H1 (cell line): ENCODE measurements around the gene SLC27A5. TPM values are rescaled to one million over a fixed set of nuclear protein-coding genes. Genes with fewer than 3 reads are reported as not detected.

ENCODE experiments used
- CTCF ChIA-PET: fragments of 300-600 bp; sonication (Branson Sonifier 250); formaldehyde crosslinking; loops from one replicate; lab custom pipeline; 2021; ENCODE audit not compliant: partially characterized antibody; lab: Charles Lee
- POLR2A ChIA-PET: fragments of 300-600 bp; sonication (Branson Sonifier 250); formaldehyde crosslinking; loops from one replicate; lab custom pipeline; 2021; ENCODE audit warnings: inconsistent platforms; ENCODE audit not compliant: partially characterized antibody; lab: Charles Lee
- DNase-seq, 2 experiments: peaks; one replicate each; pipeline versions ENCODE4 v3.0.0 to v3.0.0-alpha.2; 2010 to 2022; ENCODE audit warnings: low spot score in 2 of 2, low read depth in 1 of 2, mixed read lengths in 1 of 2
- FAIRE-seq: peaks from 2 replicates; lab custom pipeline; 2011; peaks lifted over from hg19 to GRCh38; lab: Jason Lieb, UNC
- H2AFZ ChIP-seq: 2 replicates; pipeline ENCODE4 v1.8.1; 2012; ENCODE audit warnings: low read length, inconsistent platforms
- H2AK5ac ChIP-seq: 2 replicates; pipeline ENCODE4 v1.6.1; 2013; ENCODE audit warnings: low read depth, low read length
- H2BK120ac ChIP-seq: replicated peaks from 2 replicates; pipeline ENCODE3; 2013; ENCODE audit warnings: low read depth, low read length, inconsistent platforms
- H2BK12ac ChIP-seq: 2 replicates; pipeline ENCODE4 v1.6.1; 2013; ENCODE audit warnings: low read depth, low read length
- H2BK15ac ChIP-seq: 2 replicates; pipeline ENCODE4 v1.6.1; 2013; ENCODE audit warnings: low read length
- H2BK20ac ChIP-seq: 2 replicates; pipeline ENCODE4 v1.6.1; 2013; ENCODE audit warnings: low read length
- H2BK5ac ChIP-seq: 2 replicates; pipeline ENCODE4 v1.6.1; 2013; ENCODE audit warnings: low read depth, low read length
- H3K14ac ChIP-seq: 2 replicates; pipeline ENCODE4 v1.6.1; 2013; ENCODE audit warnings: inconsistent platforms; ENCODE audit not compliant: insufficient read length
- H3K18ac ChIP-seq: 2 replicates; pipeline ENCODE4 v1.6.1; 2013; ENCODE audit warnings: low read length; ENCODE audit errors: extremely low read depth
- H3K23ac ChIP-seq: 2 replicates; pipeline ENCODE4 v1.6.1; 2013; ENCODE audit warnings: inconsistent platforms; ENCODE audit not compliant: insufficient read length
- H3K23me2 ChIP-seq: 2 replicates; pipeline ENCODE4 v1.6.1; 2013; ENCODE audit warnings: low read depth, low read length
- H3K27ac ChIP-seq: 2 replicates; pipeline ENCODE4 v1.6.1; 2011; ENCODE audit warnings: low read depth, low read length, inconsistent platforms
- H3K27me3 ChIP-seq, 4 experiments: replicated peaks in 1 of 4; 1 replicate in 1 of 4; 2 replicates in 3 of 4; pipeline versions ENCODE4 v1.6.1 to v1.8.1; 2011 to 2013; ENCODE audit warnings: low read length in 3 of 4, mild to moderate bottlenecking in 3 of 4, inconsistent platforms in 2 of 4, mixed read lengths in 2 of 4, moderate library complexity in 1 of 4; ENCODE audit not compliant: control insufficient read depth in 3 of 4, insufficient read depth in 3 of 4; ENCODE audit errors: extremely low read depth in 1 of 4
- H3K36me3 ChIP-seq, 4 experiments: 2 replicates each; pipeline versions ENCODE4 v1.6.1 to v1.8.1; 2011 to 2013; ENCODE audit warnings: mild to moderate bottlenecking in 4 of 4, low read length in 3 of 4, moderate library complexity in 2 of 4, control low read depth in 1 of 4, inconsistent platforms in 1 of 4; ENCODE audit not compliant: insufficient read depth in 4 of 4, control insufficient read depth in 2 of 4
- H3K4ac ChIP-seq: replicated peaks from 2 replicates; pipeline ENCODE3; 2013; ENCODE audit warnings: low read length, low read depth, mixed read lengths, inconsistent platforms; ENCODE audit not compliant: insufficient read length
- H3K4me1 ChIP-seq, 4 experiments: replicated peaks in 1 of 4; 1 replicate in 1 of 4; 2 replicates in 3 of 4; pipeline versions ENCODE4 v1.6.1 to v1.8.1; 2011 to 2013; ENCODE audit warnings: low read length in 3 of 4, inconsistent platforms in 2 of 4, mixed read lengths in 1 of 4; ENCODE audit not compliant: insufficient read depth in 4 of 4, control insufficient read depth in 3 of 4
- H3K4me2 ChIP-seq, 2 experiments: 2 replicates each; pipeline versions ENCODE4 v1.6.1 to v1.8.1; 2011 to 2013; ENCODE audit warnings: low read depth in 2 of 2, low read length in 2 of 2, control low read depth in 1 of 2, inconsistent platforms in 1 of 2, mild to moderate bottlenecking in 1 of 2; ENCODE audit not compliant: insufficient read depth in 1 of 2
- H3K4me3 ChIP-seq, 4 experiments: fragments of 200-600, 300-600 bp in 1 of 4; sonication (generic), shearing (Covaris generic), sonication (Bioruptor Twin) in 1 of 4; 2 replicates each; pipeline versions ENCODE4 v1.5.1 to v1.8.1; 2011 to 2016; ENCODE audit warnings: low read length in 4 of 4, low read depth in 3 of 4, control low read depth in 2 of 4, inconsistent platforms in 2 of 4, mild to moderate bottlenecking in 2 of 4, mixed read lengths in 1 of 4, moderate library complexity in 1 of 4; ENCODE audit not compliant: insufficient read depth in 2 of 4; ENCODE audit errors: extremely low read depth in 1 of 4
- H3K56ac ChIP-seq: replicated peaks from 2 replicates; pipeline ENCODE3; 2013; ENCODE audit warnings: low read depth, mild to moderate bottlenecking, mixed read lengths, low read length, inconsistent platforms; ENCODE audit not compliant: insufficient read length
- H3K79me1 ChIP-seq: 2 replicates; pipeline ENCODE4 v1.6.1; 2013; ENCODE audit warnings: low read depth, low read length, control low read depth
- H3K79me2 ChIP-seq, 2 experiments: 2 replicates each; pipeline versions ENCODE4 v1.6.1 to v1.8.1; 2012 to 2013; ENCODE audit warnings: low read length in 2 of 2, mild to moderate bottlenecking in 2 of 2, inconsistent platforms in 1 of 2; ENCODE audit not compliant: insufficient read depth in 2 of 2, control insufficient read depth in 1 of 2
- H3K9ac ChIP-seq, 4 experiments: replicated peaks in 1 of 4; 1 replicate in 1 of 4; 2 replicates in 3 of 4; pipeline versions ENCODE4 v1.6.1 to v1.8.1; 2011 to 2013; ENCODE audit warnings: low read depth in 3 of 4, low read length in 3 of 4, control low read depth in 2 of 4, mild to moderate bottlenecking in 2 of 4, moderate library complexity in 2 of 4, inconsistent platforms in 1 of 4; ENCODE audit errors: extremely low read depth in 1 of 4
- H3K9me3 ChIP-seq, 2 experiments: 2 replicates each; pipeline versions ENCODE4 v1.6.1 to v1.8.1; 2012 to 2013; ENCODE audit warnings: mild to moderate bottlenecking in 2 of 2, moderate library complexity in 2 of 2, control low read depth in 1 of 2, inconsistent platforms in 1 of 2, low read depth in 1 of 2, low read length in 1 of 2, mixed read lengths in 1 of 2; ENCODE audit not compliant: insufficient read depth in 2 of 2
- H4K20me1 ChIP-seq, 2 experiments: replicated peaks in 1 of 2; 2 replicates each; pipeline versions ENCODE3 to v1.8.1; 2011 to 2013; ENCODE audit warnings: inconsistent platforms in 2 of 2, low read length in 2 of 2, mild to moderate bottlenecking in 1 of 2; ENCODE audit not compliant: insufficient read depth in 2 of 2, control insufficient read depth in 1 of 2
- H4K5ac ChIP-seq: 2 replicates; pipeline ENCODE4 v1.6.1; 2013; ENCODE audit warnings: low read length, low read depth, mixed read lengths, inconsistent platforms; ENCODE audit not compliant: insufficient read length
- H4K8ac ChIP-seq: 2 replicates; pipeline ENCODE4 v1.8.0; 2013; ENCODE audit warnings: mild to moderate bottlenecking, moderate library complexity, low read length, inconsistent platforms; ENCODE audit not compliant: insufficient read depth; ENCODE audit errors: extremely low read depth
- H4K91ac ChIP-seq: replicated peaks from 2 replicates; pipeline ENCODE3; 2013; ENCODE audit warnings: low read length, mixed read lengths, inconsistent platforms; ENCODE audit not compliant: insufficient read length
- BCL11A ChIP-seq, 2 experiments: IDR thresholded peaks; one replicate each; pipeline ENCODE4 v1.6.1; 2011; ENCODE audit warnings: low read depth in 2 of 2, low read length in 2 of 2, mild to moderate bottlenecking in 2 of 2
- CEBPB ChIP-seq: IDR thresholded peaks from 2 replicates; pipeline ENCODE4 v1.6.1; 2012; ENCODE audit warnings: low read depth, low read length
- EP300 ChIP-seq, 2 experiments: IDR thresholded peaks; 1 replicate in 1 of 2; 2 replicates in 1 of 2; pipeline ENCODE4 v1.6.1; 2011 to 2012; ENCODE audit warnings: low read depth in 2 of 2, low read length in 2 of 2, mild to moderate bottlenecking in 2 of 2, borderline replicate concordance in 1 of 2, inconsistent platforms in 1 of 2, moderate library complexity in 1 of 2
- GABPA ChIP-seq: IDR thresholded peaks from 2 replicates; pipeline ENCODE4 v1.6.1; 2011; ENCODE audit warnings: mild to moderate bottlenecking, low read length, moderate library complexity, borderline replicate concordance; ENCODE audit not compliant: insufficient read depth
- KDM1A ChIP-seq: fragments of 200-600, 300-600 bp; sonication (generic); IDR thresholded peaks from 2 replicates; pipeline ENCODE4 v1.7.1; 2016; ENCODE audit warnings: mild to moderate bottlenecking, low read length, borderline replicate concordance
- KDM5A ChIP-seq: fragments of 200-600 bp; IDR thresholded peaks from 2 replicates; pipeline ENCODE4 v1.7.1; 2012; ENCODE audit warnings: mild to moderate bottlenecking, low read length, inconsistent platforms, mixed read lengths
- MAFK ChIP-seq: IDR thresholded peaks from 2 replicates; pipeline ENCODE4 v1.6.1; 2012; ENCODE audit warnings: low read depth, mild to moderate bottlenecking, improper control_type of control experiment, low read length
- NRF1 ChIP-seq: IDR thresholded peaks from 2 replicates; pipeline ENCODE4 v1.6.1; 2011; ENCODE audit warnings: mild to moderate bottlenecking, low read depth, low read length, improper control_type of control experiment
- PHF8 ChIP-seq: fragments of 200-600 bp; sonication (generic); conservative IDR thresholded peaks from 2 replicates; pipeline ENCODE4 v1.7.1; 2012; ENCODE audit warnings: low read depth, mild to moderate bottlenecking, inconsistent platforms, low read length, moderate library complexity
- POLR2AphosphoS5 ChIP-seq: IDR thresholded peaks from 2 replicates; pipeline ENCODE4 v1.6.1; 2011; ENCODE audit warnings: low read depth, low read length
- SRF ChIP-seq: IDR thresholded peaks from 2 replicates; pipeline ENCODE4 v1.6.1; 2011; ENCODE audit warnings: mild to moderate bottlenecking, low read depth, low read length, moderate library complexity
- SUZ12 ChIP-seq: fragments of 200-600 bp; sonication (generic); IDR thresholded peaks from 2 replicates; pipeline ENCODE4 v1.6.1; 2012; ENCODE audit warnings: mild to moderate bottlenecking, inconsistent platforms, low read length, moderate library complexity, mixed read lengths
- WGBS, 2 experiments: shearing (Covaris generic) in 1 of 2; methylation state at CpG; one replicate each; pipeline versions ENCODE4 v1.1.6 to v1.1.7; 2013 to 2015; ENCODE audit warnings: low lambda C conversion rate in 2 of 2, mixed read lengths in 2 of 2, inconsistent platforms in 1 of 2, low coverage in 1 of 2, missing lambda C conversion rate in 1 of 2; ENCODE audit not compliant: insufficient replicate concordance in 2 of 2, insufficient coverage in 1 of 2, insufficient read length in 1 of 2; ENCODE audit errors: extremely low coverage in 1 of 2, missing lambda C conversion rate in 1 of 2; 5-methylcytosine and 5-hydroxymethylcytosine counted together
- polyA plus RNA-seq, 7 experiments: library from polyadenylated mRNA; depleted of rRNA in 3 of 7; stranded (reverse) in 5 of 7; unstranded in 2 of 7; fragments of >200 nt in 5 of 7; fragments of 200-250 nt in 2 of 7; gene quantifications; 1 replicate in 5 of 7; 2 replicates in 1 of 7; 4 replicates in 1 of 7; pipeline versions ENCODE4 v1.2.1 to v1.2.3, GENCODE V29; 2011 to 2013; ENCODE audit warnings: missing spikeins in 2 of 7, mixed read lengths in 2 of 7
- total RNA-seq: library from RNA; stranded (reverse); fragmentation: NEBNext Ultra II Directional; extraction: Animal tissue kit (Norgen Biotek cat#: 25700); gene quantifications from 2 replicates; pipeline ENCODE4 v1.2.1, GENCODE V29; 2021

The SLC27A5 gene
- total and polyA plus RNA-seq, 2 of the 8 experiments (the other 6 are each of a cell fraction or from before 2014, with no cell fraction given), result 25.1 to 80.5 TPM

DNA sequence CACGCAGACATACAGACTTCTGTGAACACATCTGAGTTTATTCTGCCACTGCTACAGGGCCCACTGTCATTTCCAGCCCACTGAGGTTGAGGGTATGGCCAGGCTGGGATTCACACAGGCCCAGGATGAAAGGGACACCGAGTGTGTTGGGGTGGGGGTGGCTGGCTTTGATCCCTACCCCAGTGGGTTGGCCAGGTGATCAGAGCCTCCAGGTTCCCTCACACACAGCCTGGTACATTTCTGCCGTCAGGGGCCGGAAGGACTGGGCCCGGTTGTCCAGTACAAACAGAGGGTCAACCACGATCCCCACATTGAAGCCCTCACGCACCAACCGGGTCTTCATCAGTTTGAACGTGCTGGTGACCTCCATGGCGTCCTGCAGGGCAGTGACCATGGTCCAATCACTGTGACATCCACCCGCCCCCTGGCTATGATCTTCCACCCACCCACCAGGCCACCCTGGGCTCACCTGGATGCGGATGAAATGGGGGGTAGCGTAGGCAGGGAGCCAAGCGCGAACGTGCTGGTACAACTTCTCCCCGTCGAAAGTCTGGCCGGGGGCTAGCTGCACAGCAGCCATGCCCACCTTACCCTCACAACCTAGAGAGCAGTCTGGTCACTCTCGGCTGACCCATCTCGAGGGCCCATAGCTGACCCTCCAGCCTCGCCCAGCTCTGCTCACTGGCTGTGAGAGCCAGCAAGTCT lies 13.3 kb downstream of the SLC27A5 start:
- Histone ChIP-seq H2BK120ac (no peak overlapping the region), H3K18ac (peak overlapping the region; percentile 51; the same call in 1 of the 2 replicates), H4K5ac (no peak overlapping the region), H2AK5ac (peak overlapping the region; percentile 45; the same call in 1 of the 2 replicates), H3K56ac (peak overlapping the region; percentile 5), H4K91ac (peak overlapping the region; percentile 45), H2AFZ (peak overlapping the region; percentile 81), H3K23me2 (peaks cover 22% of the 10 kb centered on the region), H3K4me2 (peak overlapping the region; percentile 93 to 96), H3K9me3 (no peaks in the 10 kb centered on the region), H4K20me1 (peaks cover 0 to 2% of the 10 kb centered on the region in 2 experiments), H3K14ac (no peak overlapping the region), H4K8ac (no peak overlapping the region), H2BK15ac (0 out of 2 replicates have a peak overlapping the region, but pooled peaks have one; percentile 92), H3K23ac (no peak overlapping the region), H3K79me1 (peaks cover 8% of the 10 kb centered on the region), H3K36me3 (no peaks in the 10 kb centered on the region), H3K27me3 (no peaks in the 10 kb centered on the region), H3K4ac (peak overlapping the region; percentile 27), H2BK5ac (peak overlapping the region; percentile 84), H3K27ac (no peak overlapping the region), H2BK12ac (no peak overlapping the region), H3K4me1 (peaks cover 0 to 14% (median 7%) of the 10 kb centered on the region in 4 experiments; a peak in 4 of 7 replicates), H3K9ac (peak overlapping the region in 1 of 4 experiments; percentile 61; a peak in 5 of 7 replicates), H2BK20ac (no peak overlapping the region), H3K79me2 (no peaks in the 10 kb centered on the region), H3K4me3 (peak overlapping the region; percentile 72 to 83 (median 76))
- POLR2A ChIA-PET, result interaction anchor here (1.1 to 3.6 kb wide), 10 partner anchors 10 to 90 kb away, joined by 3 to 14 read pairs (median 4); partner anchors contain the start of genes CHMP2A, SLC27A5, TRIM28 and ZNF584
- DNase-seq (no peak), FAIRE-seq (no peak)
- CTCF ChIA-PET, result interaction anchor here (4.9 kb wide), 1 partner anchor 20 kb away, joined by 27 read pairs; the partner anchor contains the start of gene ZBTB45
- WGBS, 2 experiments, result 49% methylated on average over 18 of the region's 22 CpGs; no CpG with 5 or more reads in 1 of the 2 experiments
- TF ChIP-seq KDM5A (no peak), BCL11A (IDR thresholded peaks at IDR 0.05; ENCODE audit: low read depth in 2 of 2, low read length in 2 of 2) (no peak), PHF8 (no peak), SRF (no peak), MAFK (no peak), KDM1A (no peak), CEBPB (no peak), GABPA (no peak), SUZ12 (no peak), NRF1 (no peak), POLR2AphosphoS5 (no peak), EP300 (IDR thresholded peaks at IDR 0.05; ENCODE audit: borderline replicate concordance in 1 of 2, low read depth in 2 of 2, low read length in 2 of 2) (no peak)
